ENCODE data around the gene DGKD.

- TF ChIP-seq CTCF (IDR thresholded peaks at IDR 0.05): no peak
- no peak for TF ChIP-seq POLR2A (IDR thresholded peaks at IDR 0.05)
These were observed 127.3 kb downstream of the DGKD start for GRCh38 chr2:233481368-233482142.

Measured in gastroesophageal sphincter (tissue), 3 donors.